ENCODE measurements around the gene MINDY4.
"Not testable (repeated sequence)": the region's sequence is repeated elsewhere in the genome, so short reads cannot be mapped to it uniquely, and the experiment has no call there.

MINDY4 gene

GRCh38 chr7:30804078-30804661, 33.0 kb downstream of the MINDY4 start:
- ATAC-seq (replicated peaks; ENCODE audit: extremely low read depth, poor library complexity, severe bottlenecking) = no peak
- Mint-ChIP-seq H3K9me3 (no peaks in the 10 kb centered on the region), H3K4me1 (no peaks in the 10 kb centered on the region), H3K36me3 (ENCODE audit: insufficient read depth) (peaks cover 2% of the 10 kb centered on the region), H3K27me3 (no peaks in the 10 kb centered on the region), H3K27ac (ENCODE audit: low read depth) (no peak overlapping the region), H3K4me3 (no peak overlapping the region)
- DNase-seq (ENCODE audit: low spot score in 2 of 2) = no peak

DNA sequence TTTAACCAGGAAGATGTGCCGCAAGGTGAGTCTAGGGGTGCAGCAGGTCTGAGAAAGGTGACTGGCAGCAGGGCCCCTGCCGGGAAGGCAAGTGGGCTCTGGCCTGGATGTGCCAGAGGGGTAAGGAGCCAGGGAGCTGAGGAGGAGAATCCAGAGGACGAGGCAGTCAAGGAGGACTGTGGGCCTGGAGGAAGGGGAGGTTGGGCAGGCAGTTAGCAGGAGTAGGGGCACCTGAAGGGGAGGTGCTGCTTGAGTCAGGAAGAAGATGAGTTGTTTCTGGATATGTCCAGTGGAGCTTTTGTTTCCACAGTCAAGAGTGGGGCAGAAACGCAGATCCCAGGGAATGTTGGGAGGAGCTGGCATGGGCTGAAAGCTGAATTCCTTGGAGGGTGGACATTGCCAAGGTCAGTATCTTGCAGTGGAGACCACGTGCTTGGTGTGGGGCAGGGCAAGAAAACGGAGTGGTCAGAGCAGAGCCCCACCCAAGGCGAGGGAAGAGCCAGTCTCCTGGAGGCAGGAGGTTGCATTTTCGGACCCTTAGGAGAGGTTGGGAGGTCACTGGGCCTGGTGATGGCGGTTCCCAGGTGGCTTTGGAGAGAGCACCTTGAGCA, 34.0 kb downstream of the MINDY4 start:
- Mint-ChIP-seq H3K27ac (ENCODE audit: low read depth) (no peak overlapping the region), H3K4me1 (no peaks in the 10 kb centered on the region), H3K27me3 (no peaks in the 10 kb centered on the region), H3K36me3 (ENCODE audit: insufficient read depth) (peaks cover 2% of the 10 kb centered on the region), H3K9me3 (no peaks in the 10 kb centered on the region), H3K4me3 (no peak overlapping the region)
- DNase-seq (ENCODE audit: low spot score in 2 of 2) (no peak), ATAC-seq (replicated peaks; ENCODE audit: extremely low read depth, poor library complexity, severe bottlenecking) (no peak)

DNA sequence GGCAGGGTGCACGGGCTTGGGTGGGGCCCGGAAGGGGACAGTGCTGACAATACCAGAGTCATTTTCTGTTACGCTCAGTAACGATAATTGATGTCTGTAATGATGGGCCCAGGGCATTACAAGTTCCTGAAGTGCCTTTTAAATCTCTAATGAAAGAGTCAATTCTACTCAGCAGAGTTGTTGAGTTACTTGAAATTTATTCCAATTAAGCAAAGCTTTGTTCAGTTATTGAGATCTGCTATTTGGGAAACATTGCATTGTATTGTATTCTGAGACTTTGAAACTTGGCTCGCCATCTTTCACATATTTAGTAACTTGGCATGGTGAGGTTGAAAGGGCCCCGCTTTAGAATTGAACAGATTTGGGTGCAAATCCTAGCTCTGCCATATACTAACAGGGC, 34.7 kb downstream of the MINDY4 start:
- no peaks in the 10 kb centered on the region for H3K27me3 Mint-ChIP-seq
- ATAC-seq (replicated peaks; ENCODE audit: extremely low read depth, poor library complexity, severe bottlenecking) (no peak), DNase-seq (ENCODE audit: low spot score in 2 of 2) (no peak)
- peaks cover 2% of the 10 kb centered on the region for H3K36me3 Mint-ChIP-seq (ENCODE audit: insufficient read depth)
- H3K27ac Mint-ChIP-seq (ENCODE audit: low read depth) = no peak overlapping the region
- H3K4me1 Mint-ChIP-seq = no peaks in the 10 kb centered on the region
- no peak overlapping the region for H3K4me3 Mint-ChIP-seq
- H3K9me3 Mint-ChIP-seq = no peaks in the 10 kb centered on the region

GRCh38 chr7:30807477-30807876, 36.3 kb downstream of the MINDY4 start:
- H3K36me3 Mint-ChIP-seq (ENCODE audit: insufficient read depth); DNase-seq (ENCODE audit: low spot score in 2 of 2); H3K4me1 Mint-ChIP-seq; H3K9me3 Mint-ChIP-seq; ATAC-seq (replicated peaks; ENCODE audit: extremely low read depth, poor library complexity, severe bottlenecking); H3K27me3 Mint-ChIP-seq; H3K27ac Mint-ChIP-seq (ENCODE audit: low read depth); H3K4me3 Mint-ChIP-seq: not testable (repeated sequence)

DNA sequence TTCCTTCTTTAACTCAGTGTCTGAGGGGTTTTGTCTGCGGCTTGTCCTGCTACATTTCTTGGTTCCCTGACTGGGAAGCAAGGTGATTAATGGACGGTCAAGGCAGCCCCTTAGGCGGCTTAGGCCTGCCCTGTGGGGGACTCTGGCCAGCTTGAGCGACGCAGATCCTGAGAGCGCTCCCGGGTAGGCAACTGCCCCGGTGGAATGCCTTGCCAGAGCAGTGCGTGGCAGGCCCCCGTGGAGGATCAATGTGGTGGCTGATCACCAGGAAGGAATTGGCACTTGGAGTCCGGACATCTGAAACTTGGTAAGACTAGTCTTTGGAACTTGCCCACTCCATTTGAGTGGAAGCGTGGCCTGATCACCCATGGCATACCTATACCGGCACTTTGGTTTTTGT, 36.7 kb downstream of the MINDY4 start:
- H3K36me3 Mint-ChIP-seq (ENCODE audit: insufficient read depth); H3K9me3 Mint-ChIP-seq; H3K27ac Mint-ChIP-seq (ENCODE audit: low read depth); DNase-seq (ENCODE audit: low spot score in 2 of 2); H3K27me3 Mint-ChIP-seq; H3K4me1 Mint-ChIP-seq; ATAC-seq (replicated peaks; ENCODE audit: extremely low read depth, poor library complexity, severe bottlenecking); H3K4me3 Mint-ChIP-seq: not testable (repeated sequence)

GRCh38 chr7:30810986-30811385, 39.8 kb downstream of the MINDY4 start:
- H3K27ac Mint-ChIP-seq (ENCODE audit: low read depth) = no peak overlapping the region
- H3K36me3 Mint-ChIP-seq (ENCODE audit: insufficient read depth) = no peaks in the 10 kb centered on the region

DNA sequence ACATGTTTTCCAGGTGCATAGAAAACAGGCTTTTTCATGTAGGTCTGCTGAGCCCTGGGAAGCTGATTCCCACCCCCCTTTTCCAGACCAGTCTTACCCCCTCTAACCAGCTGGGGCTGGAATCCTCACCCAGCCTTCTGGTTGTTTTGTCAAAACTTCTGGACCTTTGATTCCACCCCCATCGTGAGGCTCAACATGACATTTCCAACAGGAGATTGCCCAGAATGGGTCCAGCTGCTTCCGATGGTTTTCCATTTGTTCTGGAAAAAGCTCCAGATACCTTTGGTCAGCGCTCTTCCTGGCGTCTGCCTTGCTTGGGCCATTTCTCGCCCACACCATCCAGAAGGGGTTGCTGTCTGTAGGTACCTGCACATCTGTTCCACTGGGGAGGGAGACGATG, 41.5 kb downstream of the MINDY4 start:
- no peaks in the 10 kb centered on the region for H3K36me3 Mint-ChIP-seq (ENCODE audit: insufficient read depth)
- no peak for ATAC-seq (replicated peaks; ENCODE audit: extremely low read depth, poor library complexity, severe bottlenecking)
- no peaks in the 10 kb centered on the region for H3K4me1 Mint-ChIP-seq
- H3K4me3 Mint-ChIP-seq = no peak overlapping the region
- H3K27me3 Mint-ChIP-seq = no peaks in the 10 kb centered on the region
- H3K27ac Mint-ChIP-seq (ENCODE audit: low read depth) = no peak overlapping the region
- DNase-seq (ENCODE audit: low spot score in 2 of 2) = no peak
- no peaks in the 10 kb centered on the region for H3K9me3 Mint-ChIP-seq

More at GRCh38 chr7:30810986-30811385, 39.8 kb downstream of the MINDY4 start:
- Mint-ChIP-seq H3K4me1 (no peaks in the 10 kb centered on the region), H3K4me3 (no peak overlapping the region), H3K27me3 (no peaks in the 10 kb centered on the region), H3K9me3 (no peaks in the 10 kb centered on the region)
- no peak for ATAC-seq (replicated peaks; ENCODE audit: extremely low read depth, poor library complexity, severe bottlenecking)
- no peak for DNase-seq (ENCODE audit: low spot score in 2 of 2)

DNA sequence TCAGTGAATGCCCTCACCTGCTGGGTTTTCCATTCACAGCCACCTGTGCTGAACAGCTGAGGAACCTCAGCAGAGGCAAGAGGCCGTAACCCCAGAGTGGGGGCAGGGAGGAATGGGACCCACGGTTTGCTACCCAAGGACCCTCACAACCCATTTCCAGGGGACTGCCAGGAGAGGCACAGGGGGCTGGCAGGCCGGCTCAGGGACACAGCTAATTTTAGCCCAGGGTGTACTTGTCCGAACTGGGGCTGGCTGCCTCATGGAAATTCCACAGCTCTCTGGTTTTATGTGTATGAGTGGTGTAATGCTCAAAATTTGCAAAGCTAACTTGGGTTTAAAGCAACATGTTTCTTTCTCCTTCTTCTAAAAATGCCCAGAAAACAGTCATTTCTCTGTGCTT, 42.2 kb downstream of the MINDY4 start:
- Mint-ChIP-seq H3K27me3 (no peaks in the 10 kb centered on the region), H3K27ac (ENCODE audit: low read depth) (no peak overlapping the region), H3K4me1 (no peaks in the 10 kb centered on the region), H3K9me3 (no peaks in the 10 kb centered on the region), H3K4me3 (no peak overlapping the region), H3K36me3 (ENCODE audit: insufficient read depth) (no peaks in the 10 kb centered on the region)
- DNase-seq (ENCODE audit: low spot score in 2 of 2) (no peak), ATAC-seq (replicated peaks; ENCODE audit: extremely low read depth, poor library complexity, severe bottlenecking) (no peak)

- Mint-ChIP-seq H3K4me1 (no peaks in the 10 kb centered on the region), H3K27me3 (no peaks in the 10 kb centered on the region), H3K4me3 (no peak overlapping the region), H3K27ac (ENCODE audit: low read depth) (no peak overlapping the region), H3K36me3 (ENCODE audit: insufficient read depth) (no peaks in the 10 kb centered on the region), H3K9me3 (no peaks in the 10 kb centered on the region)
- DNase-seq (ENCODE audit: low spot score in 2 of 2) (no peak), ATAC-seq (replicated peaks; ENCODE audit: extremely low read depth, poor library complexity, severe bottlenecking) (no peak)
These were observed 43.6 kb downstream of the MINDY4 start for GRCh38 chr7:30814700-30815387.

GRCh38 chr7:30815388-30815854, 44.2 kb downstream of the MINDY4 start:
- Mint-ChIP-seq H3K4me1 (no peaks in the 10 kb centered on the region), H3K4me3 (no peak overlapping the region), H3K9me3 (no peaks in the 10 kb centered on the region), H3K27ac (ENCODE audit: low read depth) (no peak overlapping the region), H3K36me3 (ENCODE audit: insufficient read depth) (no peaks in the 10 kb centered on the region), H3K27me3 (no peaks in the 10 kb centered on the region)
- DNase-seq (ENCODE audit: low spot score in 2 of 2) = no peak
- no peak for ATAC-seq (replicated peaks; ENCODE audit: extremely low read depth, poor library complexity, severe bottlenecking)

DNA sequence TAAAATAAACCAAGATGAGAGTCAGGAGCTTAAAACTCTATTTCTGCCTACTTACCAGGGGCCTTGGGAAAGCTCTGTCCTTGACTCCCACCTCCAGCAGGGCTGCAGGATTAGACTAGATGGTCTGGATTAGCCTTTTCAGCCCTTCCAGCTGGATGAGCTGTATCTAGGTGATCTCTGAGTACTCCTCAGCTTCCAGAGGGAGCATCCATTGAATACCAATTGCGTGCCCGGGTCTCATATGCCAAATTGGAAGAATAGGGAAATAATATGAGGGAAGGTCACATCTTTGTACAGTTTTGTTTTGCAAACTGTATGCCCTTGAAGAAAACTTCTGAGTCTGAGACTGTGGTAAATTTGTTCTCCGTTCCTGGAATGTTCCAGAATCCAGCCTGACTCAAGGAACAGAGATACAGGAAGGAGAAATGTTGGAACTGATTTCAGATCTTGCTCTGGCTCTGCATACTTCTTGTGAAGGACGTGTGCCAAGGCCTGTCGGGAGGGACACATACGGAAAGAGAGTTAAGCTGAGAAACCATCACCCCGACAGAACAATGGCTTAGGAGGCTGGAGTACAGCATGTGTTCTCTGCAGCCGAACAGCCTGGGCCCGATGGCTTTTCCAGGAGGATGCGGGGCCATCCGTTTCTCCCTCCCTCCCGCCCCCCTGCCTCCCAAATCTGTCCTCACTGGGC, 44.9 kb downstream of the MINDY4 start:
- no peak for ATAC-seq (replicated peaks; ENCODE audit: extremely low read depth, poor library complexity, severe bottlenecking)
- no peaks in the 10 kb centered on the region for H3K36me3 Mint-ChIP-seq (ENCODE audit: insufficient read depth)
- H3K4me1 Mint-ChIP-seq = no peaks in the 10 kb centered on the region

GRCh38 chr7:30816645-30817370, 45.6 kb downstream of the MINDY4 start:
- no peak for ATAC-seq (replicated peaks; ENCODE audit: extremely low read depth, poor library complexity, severe bottlenecking)
- Mint-ChIP-seq H3K27ac (ENCODE audit: low read depth) (no peak overlapping the region), H3K27me3 (no peaks in the 10 kb centered on the region), H3K36me3 (ENCODE audit: insufficient read depth) (no peaks in the 10 kb centered on the region), H3K4me3 (no peak overlapping the region), H3K4me1 (no peaks in the 10 kb centered on the region), H3K9me3 (no peaks in the 10 kb centered on the region)
- no peak for DNase-seq (ENCODE audit: low spot score in 2 of 2)

More for the DNA sequence above, 44.9 kb downstream of the MINDY4 start:
- DNase-seq (ENCODE audit: low spot score in 2 of 2) = no peak
- Mint-ChIP-seq H3K4me3 (no peak overlapping the region), H3K27ac (ENCODE audit: low read depth) (no peak overlapping the region), H3K9me3 (no peaks in the 10 kb centered on the region), H3K27me3 (no peaks in the 10 kb centered on the region)
